ENCODE data around the gene TSPOAP1.

- TF ChIP-seq POLR2A (IDR thresholded peaks at IDR 0.05; ENCODE audit: low read depth, low read length): no peak
- no peak for TF ChIP-seq POLR2AphosphoS5 (IDR thresholded peaks at IDR 0.05; ENCODE audit: low read depth, low read length)
- no peak for TF ChIP-seq TAF1 (IDR thresholded peaks at IDR 0.05; ENCODE audit: borderline replicate concordance, low read depth, low read length)
Measured at GRCh38 chr17:58365185-58365979, 36.8 kb upstream of the TSPOAP1 start.

Data from GM12892 (cell line).